H1 (cell line): Measurements from ENCODE around the gene ZMIZ1. TPM values are rescaled to one million over a fixed set of nuclear protein-coding genes. Genes with fewer than 3 reads are reported as not detected.

Experiments used
- CTCF ChIA-PET: fragments of 300-600 bp; sonication (Branson Sonifier 250); formaldehyde crosslinking; loops from one replicate; lab custom pipeline; 2021; ENCODE audit not compliant: partially characterized antibody; lab: Charles Lee
- POLR2A ChIA-PET: fragments of 300-600 bp; sonication (Branson Sonifier 250); formaldehyde crosslinking; loops from one replicate; lab custom pipeline; 2021; ENCODE audit warnings: inconsistent platforms; ENCODE audit not compliant: partially characterized antibody; lab: Charles Lee
- DNase-seq, 2 experiments: peaks; one replicate each; pipeline versions ENCODE4 v3.0.0 to v3.0.0-alpha.2; 2010 to 2022; ENCODE audit warnings: low spot score in 2 of 2, low read depth in 1 of 2, mixed read lengths in 1 of 2
- FAIRE-seq: peaks from 2 replicates; lab custom pipeline; 2011; peaks lifted over from hg19 to GRCh38; lab: Jason Lieb, UNC
- H2AFZ ChIP-seq: 2 replicates; pipeline ENCODE4 v1.8.1; 2012; ENCODE audit warnings: low read length, inconsistent platforms
- H2AK5ac ChIP-seq: 2 replicates; pipeline ENCODE4 v1.6.1; 2013; ENCODE audit warnings: low read depth, low read length
- H2BK120ac ChIP-seq: replicated peaks from 2 replicates; pipeline ENCODE3; 2013; ENCODE audit warnings: low read depth, low read length, inconsistent platforms
- H2BK12ac ChIP-seq: 2 replicates; pipeline ENCODE4 v1.6.1; 2013; ENCODE audit warnings: low read depth, low read length
- H2BK15ac ChIP-seq: 2 replicates; pipeline ENCODE4 v1.6.1; 2013; ENCODE audit warnings: low read length
- H2BK20ac ChIP-seq: 2 replicates; pipeline ENCODE4 v1.6.1; 2013; ENCODE audit warnings: low read length
- H2BK5ac ChIP-seq: 2 replicates; pipeline ENCODE4 v1.6.1; 2013; ENCODE audit warnings: low read depth, low read length
- H3K14ac ChIP-seq: 2 replicates; pipeline ENCODE4 v1.6.1; 2013; ENCODE audit warnings: inconsistent platforms; ENCODE audit not compliant: insufficient read length
- H3K18ac ChIP-seq: 2 replicates; pipeline ENCODE4 v1.6.1; 2013; ENCODE audit warnings: low read length; ENCODE audit errors: extremely low read depth
- H3K23ac ChIP-seq: 2 replicates; pipeline ENCODE4 v1.6.1; 2013; ENCODE audit warnings: inconsistent platforms; ENCODE audit not compliant: insufficient read length
- H3K23me2 ChIP-seq: 2 replicates; pipeline ENCODE4 v1.6.1; 2013; ENCODE audit warnings: low read depth, low read length
- H3K27ac ChIP-seq: 2 replicates; pipeline ENCODE4 v1.6.1; 2011; ENCODE audit warnings: low read depth, low read length, inconsistent platforms
- H3K27me3 ChIP-seq, 4 experiments: replicated peaks in 1 of 4; 1 replicate in 1 of 4; 2 replicates in 3 of 4; pipeline versions ENCODE4 v1.6.1 to v1.8.1; 2011 to 2013; ENCODE audit warnings: low read length in 3 of 4, mild to moderate bottlenecking in 3 of 4, inconsistent platforms in 2 of 4, mixed read lengths in 2 of 4, moderate library complexity in 1 of 4; ENCODE audit not compliant: control insufficient read depth in 3 of 4, insufficient read depth in 3 of 4; ENCODE audit errors: extremely low read depth in 1 of 4
- H3K36me3 ChIP-seq, 4 experiments: 2 replicates each; pipeline versions ENCODE4 v1.6.1 to v1.8.1; 2011 to 2013; ENCODE audit warnings: mild to moderate bottlenecking in 4 of 4, low read length in 3 of 4, moderate library complexity in 2 of 4, control low read depth in 1 of 4, inconsistent platforms in 1 of 4; ENCODE audit not compliant: insufficient read depth in 4 of 4, control insufficient read depth in 2 of 4
- H3K4ac ChIP-seq: replicated peaks from 2 replicates; pipeline ENCODE3; 2013; ENCODE audit warnings: low read length, low read depth, mixed read lengths, inconsistent platforms; ENCODE audit not compliant: insufficient read length
- H3K4me1 ChIP-seq, 4 experiments: replicated peaks in 1 of 4; 1 replicate in 1 of 4; 2 replicates in 3 of 4; pipeline versions ENCODE4 v1.6.1 to v1.8.1; 2011 to 2013; ENCODE audit warnings: low read length in 3 of 4, inconsistent platforms in 2 of 4, mixed read lengths in 1 of 4; ENCODE audit not compliant: insufficient read depth in 4 of 4, control insufficient read depth in 3 of 4
- H3K4me2 ChIP-seq, 2 experiments: 2 replicates each; pipeline versions ENCODE4 v1.6.1 to v1.8.1; 2011 to 2013; ENCODE audit warnings: low read depth in 2 of 2, low read length in 2 of 2, control low read depth in 1 of 2, inconsistent platforms in 1 of 2, mild to moderate bottlenecking in 1 of 2; ENCODE audit not compliant: insufficient read depth in 1 of 2
- H3K4me3 ChIP-seq, 4 experiments: fragments of 200-600, 300-600 bp in 1 of 4; sonication (generic), shearing (Covaris generic), sonication (Bioruptor Twin) in 1 of 4; 2 replicates each; pipeline versions ENCODE4 v1.5.1 to v1.8.1; 2011 to 2016; ENCODE audit warnings: low read length in 4 of 4, low read depth in 3 of 4, control low read depth in 2 of 4, inconsistent platforms in 2 of 4, mild to moderate bottlenecking in 2 of 4, mixed read lengths in 1 of 4, moderate library complexity in 1 of 4; ENCODE audit not compliant: insufficient read depth in 2 of 4; ENCODE audit errors: extremely low read depth in 1 of 4
- H3K56ac ChIP-seq: replicated peaks from 2 replicates; pipeline ENCODE3; 2013; ENCODE audit warnings: low read depth, mild to moderate bottlenecking, mixed read lengths, low read length, inconsistent platforms; ENCODE audit not compliant: insufficient read length
- H3K79me1 ChIP-seq: 2 replicates; pipeline ENCODE4 v1.6.1; 2013; ENCODE audit warnings: low read depth, low read length, control low read depth
- H3K79me2 ChIP-seq, 2 experiments: 2 replicates each; pipeline versions ENCODE4 v1.6.1 to v1.8.1; 2012 to 2013; ENCODE audit warnings: low read length in 2 of 2, mild to moderate bottlenecking in 2 of 2, inconsistent platforms in 1 of 2; ENCODE audit not compliant: insufficient read depth in 2 of 2, control insufficient read depth in 1 of 2
- H3K9ac ChIP-seq, 4 experiments: replicated peaks in 1 of 4; 1 replicate in 1 of 4; 2 replicates in 3 of 4; pipeline versions ENCODE4 v1.6.1 to v1.8.1; 2011 to 2013; ENCODE audit warnings: low read depth in 3 of 4, low read length in 3 of 4, control low read depth in 2 of 4, mild to moderate bottlenecking in 2 of 4, moderate library complexity in 2 of 4, inconsistent platforms in 1 of 4; ENCODE audit errors: extremely low read depth in 1 of 4
- H3K9me3 ChIP-seq, 2 experiments: 2 replicates each; pipeline versions ENCODE4 v1.6.1 to v1.8.1; 2012 to 2013; ENCODE audit warnings: mild to moderate bottlenecking in 2 of 2, moderate library complexity in 2 of 2, control low read depth in 1 of 2, inconsistent platforms in 1 of 2, low read depth in 1 of 2, low read length in 1 of 2, mixed read lengths in 1 of 2; ENCODE audit not compliant: insufficient read depth in 2 of 2
- H4K20me1 ChIP-seq, 2 experiments: replicated peaks in 1 of 2; 2 replicates each; pipeline versions ENCODE3 to v1.8.1; 2011 to 2013; ENCODE audit warnings: inconsistent platforms in 2 of 2, low read length in 2 of 2, mild to moderate bottlenecking in 1 of 2; ENCODE audit not compliant: insufficient read depth in 2 of 2, control insufficient read depth in 1 of 2
- H4K5ac ChIP-seq: 2 replicates; pipeline ENCODE4 v1.6.1; 2013; ENCODE audit warnings: low read length, low read depth, mixed read lengths, inconsistent platforms; ENCODE audit not compliant: insufficient read length
- H4K8ac ChIP-seq: 2 replicates; pipeline ENCODE4 v1.8.0; 2013; ENCODE audit warnings: mild to moderate bottlenecking, moderate library complexity, low read length, inconsistent platforms; ENCODE audit not compliant: insufficient read depth; ENCODE audit errors: extremely low read depth
- H4K91ac ChIP-seq: replicated peaks from 2 replicates; pipeline ENCODE3; 2013; ENCODE audit warnings: low read length, mixed read lengths, inconsistent platforms; ENCODE audit not compliant: insufficient read length
- ASH2L ChIP-seq: fragments of 200-600, 300-600 bp; sonication (generic); IDR thresholded peaks from one replicate; pipeline ENCODE4 v1.7.1; 2017; ENCODE audit warnings: low read length
- ATF3 ChIP-seq: IDR thresholded peaks from 2 replicates; pipeline ENCODE4 v1.6.1; 2011; ENCODE audit warnings: low read depth, mild to moderate bottlenecking, low read length; ENCODE audit not compliant: insufficient read depth
- EZH2 ChIP-seq: fragments of 200-600 bp; sonication (generic); IDR thresholded peaks from 2 replicates; pipeline ENCODE4 v1.7.1; 2012; ENCODE audit warnings: low read depth, mild to moderate bottlenecking, moderate library complexity, low read length, inconsistent platforms; ENCODE audit not compliant: severe bottlenecking
- FOSL1 ChIP-seq: IDR thresholded peaks from 2 replicates; pipeline ENCODE4 v1.6.1; 2011; ENCODE audit warnings: mild to moderate bottlenecking, low read depth, low read length, moderate library complexity; ENCODE audit not compliant: insufficient read depth
- JUN ChIP-seq: IDR thresholded peaks from 2 replicates; pipeline ENCODE4 v1.6.1; 2011; ENCODE audit warnings: low read depth, mild to moderate bottlenecking, improper control_type of control experiment, low read length
- KDM4A ChIP-seq: IDR thresholded peaks from one replicate; pipeline ENCODE4 v1.7.1; 2012; ENCODE audit warnings: low read depth, mild to moderate bottlenecking, moderate library complexity, low read length, inconsistent platforms; ENCODE audit not compliant: severe bottlenecking
- MAX ChIP-seq: IDR thresholded peaks from 2 replicates; pipeline ENCODE4 v1.6.1; 2012; ENCODE audit warnings: inconsistent platforms
- NRF1 ChIP-seq: IDR thresholded peaks from 2 replicates; pipeline ENCODE4 v1.6.1; 2011; ENCODE audit warnings: mild to moderate bottlenecking, low read depth, low read length, improper control_type of control experiment
- TAF7 ChIP-seq: optimal IDR thresholded peaks from 2 replicates; pipeline ENCODE3; 2011; ENCODE audit warnings: low read depth, mild to moderate bottlenecking, inconsistent platforms, low read length, moderate library complexity, borderline replicate concordance
- TEAD4 ChIP-seq: IDR thresholded peaks from 2 replicates; pipeline ENCODE4 v1.6.1; 2012; ENCODE audit warnings: low read depth, low read length, inconsistent platforms, mixed read lengths
- USF2 ChIP-seq: IDR thresholded peaks from 2 replicates; pipeline ENCODE4 v1.6.1; 2011; ENCODE audit warnings: low read length, improper control_type of control experiment
- WGBS, 2 experiments: shearing (Covaris generic) in 1 of 2; methylation state at CpG; one replicate each; pipeline versions ENCODE4 v1.1.6 to v1.1.7; 2013 to 2015; ENCODE audit warnings: low lambda C conversion rate in 2 of 2, mixed read lengths in 2 of 2, inconsistent platforms in 1 of 2, low coverage in 1 of 2, missing lambda C conversion rate in 1 of 2; ENCODE audit not compliant: insufficient replicate concordance in 2 of 2, insufficient coverage in 1 of 2, insufficient read length in 1 of 2; ENCODE audit errors: extremely low coverage in 1 of 2, missing lambda C conversion rate in 1 of 2; 5-methylcytosine and 5-hydroxymethylcytosine counted together
- polyA plus RNA-seq, 7 experiments: library from polyadenylated mRNA; depleted of rRNA in 3 of 7; stranded (reverse) in 5 of 7; unstranded in 2 of 7; fragments of >200 nt in 5 of 7; fragments of 200-250 nt in 2 of 7; gene quantifications; 1 replicate in 5 of 7; 2 replicates in 1 of 7; 4 replicates in 1 of 7; pipeline versions ENCODE4 v1.2.1 to v1.2.3, GENCODE V29; 2011 to 2013; ENCODE audit warnings: missing spikeins in 2 of 7, mixed read lengths in 2 of 7
- total RNA-seq: library from RNA; stranded (reverse); fragmentation: NEBNext Ultra II Directional; extraction: Animal tissue kit (Norgen Biotek cat#: 25700); gene quantifications from 2 replicates; pipeline ENCODE4 v1.2.1, GENCODE V29; 2021

Gene ZMIZ1
- total and polyA plus RNA-seq, 2 of the 8 experiments (the other 6 are each of a cell fraction or from before 2014, with no cell fraction given), result 8.1 to 28.0 TPM

GRCh38 chr10:79051766-79052165, 17.0 kb upstream of the ZMIZ1 start:
- H3K9ac ChIP-seq, result no peak overlapping the region
- no peaks in the 10 kb centered on the region; a peak in 2 of 7 replicates for H3K27me3 ChIP-seq
- H2BK120ac ChIP-seq, result no peak overlapping the region
- FAIRE-seq, result no peak
- peak overlapping the region; percentile 3; the same call in 1 of the 2 replicates for H2BK12ac ChIP-seq
- H3K4ac ChIP-seq, result no peak overlapping the region
- H4K8ac ChIP-seq, result no peak overlapping the region
- POLR2A ChIA-PET, result interaction anchor here (2.1 kb wide), 1 partner anchor 11 kb away, joined by 5 read pairs; no protein-coding TSS in a partner anchor
- H2BK15ac ChIP-seq, result 0 out of 2 replicates have a peak overlapping the region, but pooled peaks have one; percentile 31
- CTCF ChIA-PET, result interaction anchor here (0.7 to 2.5 kb wide), 20 partner anchors 11 to 1005 kb away, joined by 3 to 10 read pairs (median 4); no protein-coding TSS in a partner anchor
- H3K4me2 ChIP-seq, result no peak overlapping the region
- H3K4me1 ChIP-seq, result peaks cover 0 to 28% (median 17%) of the 10 kb centered on the region in 4 experiments; a peak in 6 of 7 replicates
- no peak overlapping the region for H3K4me3 ChIP-seq
- no peaks in the 10 kb centered on the region for H3K9me3 ChIP-seq
- no peak overlapping the region for H4K5ac ChIP-seq
- no peak overlapping the region for H3K23ac ChIP-seq
- H3K23me2 ChIP-seq, result no peaks in the 10 kb centered on the region
- no peak overlapping the region for H2BK20ac ChIP-seq
- H3K14ac ChIP-seq, result no peak overlapping the region
- 0 out of 2 replicates have a peak overlapping the region, but pooled peaks have one; percentile 9 for H2BK5ac ChIP-seq
- 83% methylated on average over 14 of the region's 14 CpGs; no CpG with 5 or more reads in 1 of the 2 experiments for WGBS, 2 experiments
- no peak overlapping the region for H3K27ac ChIP-seq
- 0 out of 2 replicates have a peak overlapping the region, but pooled peaks have one; percentile 33 for H3K18ac ChIP-seq
- no peak overlapping the region for H2AFZ ChIP-seq
- H3K79me2 ChIP-seq, result no peaks in the 10 kb centered on the region
- H2AK5ac ChIP-seq, result no peak overlapping the region
- DNase-seq, result no peak
- H3K36me3 ChIP-seq, result no peaks in the 10 kb centered on the region
- no peak overlapping the region for H3K56ac ChIP-seq
- peak overlapping the region; percentile 30 for H4K91ac ChIP-seq
- H4K20me1 ChIP-seq, result no peaks in the 10 kb centered on the region
- no peaks in the 10 kb centered on the region for H3K79me1 ChIP-seq
- TF ChIP-seq TEAD4 (no peak), KDM4A (no peak), JUN (no peak), FOSL1 (no peak), NRF1 (no peak), MAX (no peak), TAF7 (no peak), ASH2L (no peak), USF2 (no peak), ATF3 (no peak), EZH2 (no peak)
